ENCODE data around the gene PLEKHG3.

PLEKHG3 gene

GRCh38 chr14:64790478-64790877 lies 86.3 kb downstream of the PLEKHG3 start:
- no peak for DNase-seq

- DNase-seq: no peak
Observed at GRCh38 chr14:64792231-64792630, 88.0 kb downstream of the PLEKHG3 start.

- no peak for DNase-seq
Observed at GRCh38 chr14:64792871-64793560, 88.8 kb downstream of the PLEKHG3 start.

DNA sequence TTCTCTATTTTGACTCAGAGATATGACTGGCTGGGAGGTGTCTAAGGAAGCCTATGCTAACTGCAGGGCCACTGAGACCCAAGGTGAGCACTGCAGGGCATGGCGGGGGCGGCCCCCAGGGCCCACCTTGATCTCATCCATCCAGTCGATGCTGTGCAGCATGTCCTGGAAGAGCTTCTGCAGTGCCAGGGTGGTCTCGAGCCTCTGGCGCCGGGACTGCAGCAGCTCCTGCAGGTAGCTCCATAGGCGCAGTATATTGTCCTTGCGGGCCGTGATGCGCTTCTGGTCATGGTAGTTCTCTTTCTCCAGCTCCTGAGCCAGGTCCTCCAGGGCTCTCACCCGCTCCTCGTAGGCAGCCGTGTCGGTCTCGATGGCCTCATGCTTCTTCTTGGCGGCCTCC lies 91.0 kb downstream of the PLEKHG3 start:
- DNase-seq: no peak

DNA sequence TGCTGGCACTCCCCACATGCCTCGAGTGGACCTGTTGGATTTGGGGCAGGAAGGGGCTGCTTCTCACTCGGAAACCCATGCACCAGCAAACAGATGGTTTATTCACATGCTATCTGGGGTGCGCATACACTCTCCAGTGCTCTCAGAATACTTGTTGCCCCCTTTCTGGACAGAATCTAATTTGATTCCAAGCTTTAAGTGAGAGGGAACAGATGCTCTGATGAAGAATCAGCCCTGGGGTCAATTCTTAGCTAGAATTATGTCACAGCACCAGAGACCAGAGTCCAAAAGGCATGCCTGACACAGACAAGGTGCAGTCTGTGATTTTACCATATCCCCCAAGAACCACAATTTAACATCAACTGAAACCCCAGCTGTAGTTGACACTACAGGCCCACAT lies 91.7 kb downstream of the PLEKHG3 start:
- DNase-seq: peak in 1 of 2 experiments; percentile 52

DNA sequence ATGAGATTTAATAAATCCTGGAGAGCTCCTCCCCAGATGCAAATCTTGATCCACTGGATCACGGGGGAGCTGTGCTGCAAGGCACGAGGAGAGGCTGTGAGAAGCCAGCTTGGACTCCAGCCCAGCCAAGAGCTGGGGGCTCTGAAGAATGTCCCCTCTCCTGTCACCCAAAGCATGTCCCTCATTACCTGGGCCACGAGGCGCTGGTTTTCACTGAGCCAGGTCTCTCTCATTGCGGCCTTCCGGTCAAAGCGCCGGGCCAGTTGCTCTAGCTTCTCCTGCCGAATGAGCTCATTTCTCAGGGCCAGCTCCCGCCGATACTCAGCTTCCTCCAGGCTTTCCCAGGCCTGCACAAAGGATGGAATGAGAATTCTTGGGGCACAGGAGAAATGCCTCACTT lies 92.1 kb downstream of the PLEKHG3 start:
- DNase-seq: no peak

- no peak for DNase-seq
Observed at GRCh38 chr14:64799555-64799954, 95.3 kb downstream of the PLEKHG3 start.
